HS-5 (cell line): Measurements from ENCODE around the gene TTC4.
"Not testable (repeated sequence)": the region's sequence is repeated elsewhere in the genome, so short reads cannot be mapped to it uniquely, and the experiment has no call there.

Source experiments
- DNase-seq: peaks from one replicate; pipeline ENCODE4 v3.0.0-alpha.2; 2012; ENCODE audit warnings: low read depth

TTC4 gene

GRCh38 chr1:54750596-54750995 lies 34.9 kb downstream of the TTC4 start:
- DNase-seq: no peak

DNA sequence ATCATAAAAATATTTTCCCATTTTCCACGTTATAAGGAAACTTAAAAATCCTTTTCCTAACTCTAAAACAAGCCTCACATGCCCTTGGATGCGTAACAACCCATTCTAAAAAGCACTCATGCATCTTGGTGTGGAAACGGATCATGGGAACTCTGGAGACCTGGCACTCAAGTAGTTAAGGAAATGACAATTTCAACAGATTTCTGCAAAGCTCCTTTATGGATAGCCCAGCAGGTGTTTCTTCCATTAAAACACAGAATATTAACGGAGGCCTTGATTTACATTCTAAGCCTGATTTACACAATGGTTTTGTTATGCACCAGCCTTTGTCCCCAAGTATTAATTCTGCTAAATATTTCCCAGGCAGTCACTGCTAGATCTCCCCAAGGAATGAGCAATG lies 35.8 kb downstream of the TTC4 start:
- DNase-seq: no peak

DNA sequence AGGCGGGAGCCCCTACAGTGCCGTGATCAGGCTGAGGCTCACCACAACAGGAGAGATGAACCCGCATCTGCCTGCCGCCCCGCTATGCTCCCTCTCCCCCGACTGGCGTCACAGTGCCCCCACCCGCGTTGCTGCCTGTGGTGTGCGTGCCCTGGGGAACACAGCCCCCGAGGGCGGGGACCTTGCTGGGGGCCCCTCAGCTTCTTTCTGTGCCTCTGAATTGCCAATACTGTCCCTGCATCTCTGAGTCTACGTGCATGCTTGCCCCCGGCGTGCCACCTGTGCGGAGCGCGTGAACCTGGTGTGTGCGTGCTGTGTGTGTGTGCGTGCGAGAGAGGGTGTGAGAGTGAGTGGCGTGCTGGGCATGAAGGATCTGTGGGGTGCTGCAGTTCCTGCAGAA lies 38.4 kb downstream of the TTC4 start:
- no peak for DNase-seq

- DNase-seq: no peak
These were observed 39.0 kb downstream of the TTC4 start for GRCh38 chr1:54754486-54755285.

GRCh38 chr1:54757833-54758232 lies 42.2 kb downstream of the TTC4 start:
- no peak for DNase-seq

DNA sequence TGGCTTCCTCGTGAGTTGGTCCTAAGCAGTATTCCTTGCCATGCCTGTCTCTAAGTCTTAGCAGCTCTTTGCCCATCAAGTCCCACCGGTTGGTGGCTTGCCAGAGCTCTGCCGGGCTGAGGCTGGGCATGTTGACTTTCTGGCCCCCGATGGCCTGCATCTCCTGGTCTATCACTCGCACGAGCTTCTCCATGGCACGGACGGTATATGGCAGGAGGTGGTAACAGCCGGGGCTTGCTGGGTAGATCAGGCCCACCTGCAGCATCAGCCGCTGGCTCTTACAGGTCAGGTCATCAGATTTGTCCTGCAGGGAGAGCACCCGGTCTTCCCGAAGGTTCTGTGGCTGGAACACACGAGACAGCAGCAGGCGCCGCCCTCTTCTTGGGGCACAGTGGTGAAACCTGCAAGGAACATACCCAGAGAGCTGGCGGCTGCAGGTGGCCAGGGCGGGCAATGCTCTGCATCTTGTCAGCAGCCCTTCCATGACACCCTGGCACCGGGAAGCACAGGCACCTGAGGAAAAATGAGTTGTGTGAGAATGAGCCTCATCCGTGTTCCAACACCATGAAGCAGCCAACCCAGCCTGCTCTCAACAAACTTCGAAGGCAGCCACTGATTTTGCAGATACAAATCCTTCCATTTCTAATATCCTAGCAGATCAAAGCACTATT lies 43.2 kb downstream of the TTC4 start:
- DNase-seq: no peak

DNA sequence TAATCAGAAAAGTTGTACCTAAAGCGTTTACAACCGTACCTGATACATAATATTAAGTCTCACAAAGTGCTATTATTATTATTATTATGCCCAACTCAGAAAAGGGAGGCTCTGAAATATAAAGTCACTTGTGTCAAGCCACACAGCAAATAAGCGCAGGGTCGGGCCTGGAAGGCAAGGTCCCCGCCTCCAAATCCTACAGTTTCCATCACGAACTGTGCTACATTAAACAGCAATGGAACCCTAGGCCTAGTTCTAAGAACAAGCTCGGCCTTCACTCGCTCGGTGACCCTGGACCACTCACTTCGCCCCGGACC lies 48.1 kb downstream of the TTC4 start:
- DNase-seq: no peak

DNA sequence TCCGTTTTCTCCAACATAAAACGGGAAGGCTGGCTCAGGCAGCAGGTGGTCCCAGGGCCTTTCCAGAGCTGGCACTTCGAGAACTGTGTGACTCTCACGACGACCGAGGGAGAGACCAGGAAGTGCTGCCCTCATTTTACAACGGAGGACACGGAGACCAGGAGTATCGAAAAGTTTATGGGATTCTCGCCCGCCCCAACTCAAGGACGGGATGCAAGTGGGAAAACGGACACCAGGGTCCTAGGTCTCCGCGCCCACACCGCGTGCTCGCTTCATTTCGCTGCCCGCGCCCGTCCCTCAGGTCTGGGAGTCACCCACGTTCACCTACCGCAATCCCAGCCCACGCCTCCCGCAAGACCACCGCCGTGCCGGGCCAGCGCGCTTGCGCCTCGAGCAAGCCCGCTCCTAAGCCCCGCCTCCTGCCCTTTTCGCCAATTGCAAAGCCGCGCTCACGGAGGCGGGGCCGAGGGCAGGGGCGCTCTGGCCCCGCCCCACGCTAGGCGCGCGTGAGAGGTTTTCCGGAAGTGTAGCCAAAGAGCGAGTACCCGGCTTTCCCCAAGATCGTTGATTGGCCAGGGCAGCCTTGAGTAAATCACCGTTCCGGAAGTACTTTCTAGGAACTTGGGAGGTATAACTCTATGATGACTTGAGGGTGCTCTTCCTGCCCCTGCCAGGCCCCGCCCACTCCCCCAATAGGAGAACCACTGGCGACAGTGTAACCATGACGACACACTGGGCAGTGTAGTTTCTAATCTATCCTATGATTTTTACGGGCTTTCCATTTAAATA lies 48.7 kb downstream of the TTC4 start, which contains the start of gene PARS2:
Gene PARS2 (minus strand): TSS at position 391 of the 789 bp plus-strand sequence. CDS start 5,362 bp downstream, outside the sequence.
- DNase-seq: peak; percentile 98

DNA sequence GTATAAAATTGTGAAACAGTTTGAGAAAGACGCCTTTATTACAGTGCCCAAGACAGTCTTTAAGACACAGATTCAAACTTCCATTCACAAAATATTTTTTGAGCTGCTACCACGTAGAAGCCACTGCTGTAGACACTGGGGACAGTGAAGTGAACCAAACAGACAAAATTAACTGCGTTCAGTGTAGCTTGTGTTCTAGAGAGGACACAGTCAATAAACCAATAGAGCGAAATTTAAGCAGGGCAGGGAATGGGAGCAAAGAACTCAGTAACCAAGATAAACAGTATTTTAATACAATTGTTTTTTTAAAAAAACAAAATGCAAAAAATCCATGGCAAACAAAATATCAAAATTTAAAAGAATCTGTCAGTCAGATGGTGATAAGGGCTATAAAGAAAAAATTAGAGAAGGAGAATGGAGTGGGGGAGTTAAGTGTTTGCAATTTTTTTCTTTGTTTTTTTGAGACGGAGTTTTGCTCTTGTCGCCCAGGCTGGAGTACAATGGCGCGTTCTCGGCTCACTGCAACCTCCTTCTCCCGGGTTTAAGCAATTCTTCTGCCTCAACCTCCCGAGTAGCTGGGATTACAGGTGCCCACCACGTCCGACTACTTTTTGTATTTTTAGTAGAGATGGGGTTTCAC lies 49.4 kb downstream of the TTC4 start:
- DNase-seq: no peak

DNA sequence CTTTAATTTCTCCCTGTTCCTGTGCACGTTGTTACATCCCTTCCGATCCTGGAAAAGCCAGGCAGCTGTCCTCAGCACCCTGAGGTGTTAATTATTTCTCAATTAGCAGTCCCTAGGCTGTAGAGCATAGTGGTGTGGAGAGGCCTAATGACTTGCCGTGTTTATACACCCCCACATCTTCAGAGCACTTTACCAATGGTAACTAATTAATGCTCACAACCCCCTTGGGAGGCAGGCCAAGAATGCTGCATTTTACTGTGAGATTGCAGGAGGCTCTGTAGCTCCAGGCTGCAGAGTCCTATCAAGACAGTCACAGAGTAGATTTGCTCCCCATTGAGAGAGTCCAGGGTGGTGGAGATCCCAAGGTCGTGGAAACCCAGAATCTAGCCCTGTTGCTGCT lies 51.1 kb downstream of the TTC4 start:
- no peak for DNase-seq

GRCh38 chr1:54767526-54767925 lies 51.9 kb downstream of the TTC4 start:
- no peak for DNase-seq

DNA sequence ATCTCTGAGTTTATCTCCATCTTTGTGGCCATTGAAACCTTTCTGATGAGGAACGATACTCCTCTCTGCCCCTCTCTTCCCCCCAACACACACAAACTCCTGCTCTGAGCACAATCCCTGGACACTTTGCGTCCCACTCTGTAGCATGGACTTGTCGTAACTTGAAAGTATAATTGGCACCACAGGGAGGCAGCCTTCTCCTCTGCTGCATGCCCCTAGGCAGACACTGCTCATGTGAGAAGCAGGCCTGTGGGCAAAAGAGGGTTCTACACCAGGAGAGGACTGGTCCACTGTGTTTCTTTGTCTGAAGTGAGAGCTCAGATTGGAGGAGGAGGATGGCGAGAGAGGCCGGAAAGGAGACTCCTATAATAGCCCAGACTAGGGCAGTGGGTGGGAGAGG lies 52.4 kb downstream of the TTC4 start:
- DNase-seq: no peak

DNA sequence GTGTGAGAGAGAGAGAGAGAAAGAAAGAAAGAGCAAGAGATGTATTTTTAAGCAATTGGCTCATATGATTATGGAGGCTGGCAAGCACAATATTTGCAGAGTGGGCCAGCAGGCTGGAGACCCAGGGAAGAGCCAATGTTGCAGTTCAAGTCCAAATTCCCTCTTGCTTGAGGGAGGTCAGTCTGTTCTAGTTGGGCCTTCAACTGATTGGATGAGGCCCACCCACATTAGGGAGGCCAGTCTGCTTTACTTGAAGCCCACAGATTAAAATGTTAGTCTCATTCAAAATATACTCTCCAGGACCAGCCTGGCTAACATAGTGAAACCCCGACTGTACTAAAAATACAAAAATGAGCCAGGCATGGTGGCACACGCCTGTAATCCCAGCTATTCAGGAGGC lies 57.3 kb downstream of the TTC4 start:
- DNase-seq: no peak

GRCh38 chr1:54774820-54775498 lies 59.3 kb downstream of the TTC4 start:
- DNase-seq: no peak

DNA sequence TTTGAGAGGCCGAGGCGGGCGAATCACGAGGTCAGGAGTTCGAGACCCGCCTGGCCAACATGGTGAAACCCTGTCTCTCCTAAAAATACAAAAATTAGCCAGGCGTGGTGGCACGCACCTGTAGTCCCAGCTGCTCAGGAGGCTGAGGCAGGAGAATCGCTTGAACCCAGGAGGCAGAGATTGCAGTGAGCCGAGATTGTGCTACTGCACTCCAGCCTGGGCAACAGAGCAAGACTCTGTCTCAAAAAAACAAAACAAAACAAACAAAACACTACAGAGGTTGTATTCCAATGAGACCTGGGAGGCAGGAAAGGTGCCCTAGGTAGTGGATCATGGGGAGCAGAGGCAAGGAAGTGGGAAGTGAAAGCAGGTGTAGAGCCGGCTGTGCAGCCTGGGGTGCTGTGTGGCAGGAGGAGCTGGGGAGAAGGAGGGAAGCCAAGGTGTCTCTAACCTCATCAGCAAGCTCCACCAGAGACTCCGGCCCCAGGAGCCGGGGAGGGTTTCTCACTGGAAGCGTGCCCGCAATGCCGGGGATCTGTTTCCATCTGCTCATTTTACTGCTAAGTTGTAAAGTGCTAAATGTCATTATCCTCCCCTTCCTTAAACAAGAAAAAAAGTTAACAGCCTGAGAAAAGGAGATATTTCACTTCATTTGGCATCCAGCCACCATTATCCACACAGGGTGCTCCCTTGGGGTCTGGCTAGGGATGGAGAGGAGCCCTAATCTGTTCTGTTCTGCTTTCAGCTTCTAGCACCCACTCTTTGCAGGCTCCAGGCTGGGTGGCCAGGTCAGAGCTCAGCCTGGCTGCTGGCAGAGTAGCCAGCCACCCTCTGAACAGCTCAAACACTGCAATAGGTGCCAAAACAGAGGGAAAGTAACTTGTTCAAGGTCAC lies 60.4 kb downstream of the TTC4 start:
- not testable (repeated sequence) for DNase-seq

GRCh38 chr1:54777011-54777410 lies 61.4 kb downstream of the TTC4 start:
- DNase-seq: no peak

GRCh38 chr1:54777431-54777830 lies 61.8 kb downstream of the TTC4 start:
- no peak for DNase-seq

- no peak for DNase-seq
These were observed 65.5 kb downstream of the TTC4 start for GRCh38 chr1:54781023-54781723.

- no peak for DNase-seq
These were observed 66.5 kb downstream of the TTC4 start for GRCh38 chr1:54782156-54782555.

DNA sequence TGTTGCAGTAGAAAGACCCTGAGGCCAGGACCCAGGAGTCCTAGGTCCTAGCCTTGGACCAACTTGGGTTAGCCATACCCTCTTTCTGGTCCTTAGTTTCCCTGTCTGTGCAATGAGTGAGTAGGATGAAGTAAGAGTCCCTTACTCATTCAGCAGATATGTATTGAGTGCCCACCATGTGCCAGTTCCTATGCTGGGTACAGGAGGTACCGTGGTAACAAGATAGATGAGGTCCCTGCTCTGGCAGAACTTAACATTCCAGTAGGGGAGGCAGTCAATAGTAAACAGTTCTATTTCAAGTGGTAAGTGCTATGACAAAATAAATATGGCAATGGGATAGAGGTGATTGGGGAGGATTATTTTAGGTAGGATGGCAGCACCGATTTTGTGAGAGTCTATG lies 66.9 kb downstream of the TTC4 start:
- DNase-seq: no peak
